HG02623 (cell line): ENCODE measurements around the gene PLXNA4.
"Not testable (repeated sequence)": the region's sequence is repeated elsewhere in the genome, so short reads cannot be mapped to it uniquely, and the experiment has no call there.

Experiments used
- ATAC-seq: cut with Tn5 transposase; IDR thresholded peaks from one replicate; pipeline ENCODE4 v1.9.1; 2021; ENCODE audit warnings: moderate library complexity; ENCODE audit not compliant: unreplicated experiment

PLXNA4 gene, protein sequence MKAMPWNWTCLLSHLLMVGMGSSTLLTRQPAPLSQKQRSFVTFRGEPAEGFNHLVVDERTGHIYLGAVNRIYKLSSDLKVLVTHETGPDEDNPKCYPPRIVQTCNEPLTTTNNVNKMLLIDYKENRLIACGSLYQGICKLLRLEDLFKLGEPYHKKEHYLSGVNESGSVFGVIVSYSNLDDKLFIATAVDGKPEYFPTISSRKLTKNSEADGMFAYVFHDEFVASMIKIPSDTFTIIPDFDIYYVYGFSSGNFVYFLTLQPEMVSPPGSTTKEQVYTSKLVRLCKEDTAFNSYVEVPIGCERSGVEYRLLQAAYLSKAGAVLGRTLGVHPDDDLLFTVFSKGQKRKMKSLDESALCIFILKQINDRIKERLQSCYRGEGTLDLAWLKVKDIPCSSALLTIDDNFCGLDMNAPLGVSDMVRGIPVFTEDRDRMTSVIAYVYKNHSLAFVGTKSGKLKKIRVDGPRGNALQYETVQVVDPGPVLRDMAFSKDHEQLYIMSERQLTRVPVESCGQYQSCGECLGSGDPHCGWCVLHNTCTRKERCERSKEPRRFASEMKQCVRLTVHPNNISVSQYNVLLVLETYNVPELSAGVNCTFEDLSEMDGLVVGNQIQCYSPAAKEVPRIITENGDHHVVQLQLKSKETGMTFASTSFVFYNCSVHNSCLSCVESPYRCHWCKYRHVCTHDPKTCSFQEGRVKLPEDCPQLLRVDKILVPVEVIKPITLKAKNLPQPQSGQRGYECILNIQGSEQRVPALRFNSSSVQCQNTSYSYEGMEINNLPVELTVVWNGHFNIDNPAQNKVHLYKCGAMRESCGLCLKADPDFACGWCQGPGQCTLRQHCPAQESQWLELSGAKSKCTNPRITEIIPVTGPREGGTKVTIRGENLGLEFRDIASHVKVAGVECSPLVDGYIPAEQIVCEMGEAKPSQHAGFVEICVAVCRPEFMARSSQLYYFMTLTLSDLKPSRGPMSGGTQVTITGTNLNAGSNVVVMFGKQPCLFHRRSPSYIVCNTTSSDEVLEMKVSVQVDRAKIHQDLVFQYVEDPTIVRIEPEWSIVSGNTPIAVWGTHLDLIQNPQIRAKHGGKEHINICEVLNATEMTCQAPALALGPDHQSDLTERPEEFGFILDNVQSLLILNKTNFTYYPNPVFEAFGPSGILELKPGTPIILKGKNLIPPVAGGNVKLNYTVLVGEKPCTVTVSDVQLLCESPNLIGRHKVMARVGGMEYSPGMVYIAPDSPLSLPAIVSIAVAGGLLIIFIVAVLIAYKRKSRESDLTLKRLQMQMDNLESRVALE (N-terminal part only)

DNA sequence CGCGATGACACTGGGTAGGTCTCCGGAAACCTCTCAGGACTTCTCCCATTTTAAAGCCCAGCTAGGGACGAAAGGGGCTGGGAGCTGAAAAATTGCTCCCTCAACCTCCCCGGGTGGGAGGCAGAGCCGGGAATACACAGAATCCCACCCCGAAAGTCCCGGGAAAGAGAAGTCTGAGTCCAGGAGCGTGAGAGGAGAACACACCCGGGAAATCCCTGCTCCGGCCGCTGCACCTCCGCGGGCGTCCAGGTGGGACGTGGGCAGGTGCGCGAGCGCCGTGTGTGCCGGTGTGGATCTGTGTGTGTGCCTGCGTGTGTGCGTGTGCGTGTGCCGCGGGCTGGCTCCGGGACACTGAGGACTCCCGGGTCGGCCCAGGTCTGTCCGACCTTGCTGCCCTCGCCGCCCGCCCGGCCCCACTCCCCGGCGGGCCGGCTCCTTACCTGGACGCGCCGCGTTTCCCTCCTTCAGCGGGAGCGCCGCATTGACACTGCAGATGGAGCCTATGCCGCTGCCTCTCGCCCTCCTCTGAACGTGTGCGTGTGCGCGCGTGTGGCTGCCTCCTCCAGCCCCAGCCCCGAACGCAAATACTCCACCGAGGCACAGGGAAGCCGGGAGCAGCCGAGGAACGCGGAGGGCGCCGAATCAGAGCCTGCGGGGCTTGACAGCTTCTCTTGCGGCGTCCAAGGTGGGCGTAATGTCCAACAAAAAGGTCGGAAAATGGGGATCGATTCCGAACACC lies at the start of gene PLXNA4:
Gene PLXNA4, minus strand, starts transcription at position 489 of the 739 bp plus-strand sequence. CDS start 67,777 bp downstream, outside the sequence.
- ATAC-seq, result no peak

DNA sequence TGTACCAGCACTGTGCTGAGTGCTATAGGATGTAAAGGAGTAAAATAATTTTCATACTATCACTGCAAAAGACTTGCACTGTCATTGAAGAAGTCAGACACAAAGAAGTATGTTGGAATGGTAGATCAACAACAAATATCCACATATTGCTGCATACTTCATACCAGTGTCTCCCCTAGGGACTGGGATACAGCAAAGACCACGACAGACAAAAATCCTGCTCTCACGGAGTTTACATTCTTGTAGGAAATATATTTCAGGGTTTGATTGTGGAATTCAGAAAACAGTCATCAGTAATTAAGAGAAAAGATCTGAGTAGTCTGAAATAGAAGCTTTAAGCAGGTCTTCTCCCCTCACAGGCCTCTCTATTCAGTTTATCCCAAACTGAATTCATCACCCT lies 49.4 kb upstream of the PLXNA4 start:
- no peak for ATAC-seq

DNA sequence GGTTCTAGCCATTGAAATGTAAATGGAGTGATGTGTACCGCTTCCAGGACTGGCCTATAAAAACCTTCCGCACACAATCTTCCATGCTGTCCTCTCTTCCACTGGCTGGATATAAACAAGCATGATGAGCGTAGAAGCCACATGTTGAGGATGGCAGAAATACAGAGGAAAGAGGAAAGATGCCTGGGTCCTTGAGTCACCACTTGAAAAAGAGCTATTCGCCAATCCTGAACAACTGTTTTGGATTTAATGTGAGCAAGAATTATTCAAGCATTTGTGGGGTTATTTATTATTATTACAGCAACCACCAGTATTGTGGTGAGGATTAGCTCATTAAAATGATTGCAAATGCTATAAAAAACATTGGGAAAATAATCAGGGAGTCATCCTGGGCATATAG lies 45.8 kb upstream of the PLXNA4 start:
- no peak for ATAC-seq

GRCh38 chr7:132619967-132620366 lies 43.7 kb upstream of the PLXNA4 start:
- ATAC-seq, result no peak

DNA sequence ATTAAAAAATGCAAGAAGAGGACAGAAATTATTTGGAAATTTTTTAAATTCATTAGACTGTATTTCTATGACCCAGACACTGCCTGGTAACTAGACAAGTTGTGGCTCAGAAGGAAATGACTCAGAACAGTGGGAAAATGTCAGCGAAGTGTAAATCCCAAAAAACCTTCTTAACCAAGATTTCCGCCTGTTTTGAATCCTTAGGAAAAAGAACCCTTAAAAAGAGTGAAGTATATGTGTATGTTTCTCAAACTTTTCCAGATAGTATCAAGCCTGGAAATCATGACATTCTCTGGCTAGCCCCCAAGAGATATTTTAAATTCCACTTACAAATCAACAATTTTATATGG lies 42.7 kb upstream of the PLXNA4 start:
- no peak for ATAC-seq

- ATAC-seq, result no peak
Measured at GRCh38 chr7:132618271-132618955, 42.1 kb upstream of the PLXNA4 start.

GRCh38 chr7:132614428-132615318 lies 38.4 kb upstream of the PLXNA4 start:
- ATAC-seq, result no peak

DNA sequence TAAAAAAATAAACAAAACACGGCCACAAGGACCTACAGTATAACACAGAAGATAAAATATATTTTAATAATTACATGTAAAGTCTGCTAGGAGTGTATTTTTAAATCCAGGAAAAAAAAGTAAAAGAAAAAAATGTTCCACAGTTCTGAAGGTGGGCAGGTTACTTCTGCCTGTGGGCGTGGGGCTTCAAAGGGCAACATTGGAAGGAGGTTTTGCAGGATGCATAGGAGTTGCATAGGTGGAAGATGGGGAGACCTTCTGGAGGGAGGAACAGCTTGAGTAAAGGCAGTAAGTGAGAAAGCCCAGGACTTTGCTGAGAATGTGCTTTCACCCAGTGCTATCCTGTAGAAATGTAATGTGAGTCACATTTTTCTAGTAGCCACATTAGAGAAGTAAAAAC lies 37.5 kb upstream of the PLXNA4 start:
- ATAC-seq, result no peak

GRCh38 chr7:132610995-132611394 lies 34.7 kb upstream of the PLXNA4 start:
- ATAC-seq, result no peak

DNA sequence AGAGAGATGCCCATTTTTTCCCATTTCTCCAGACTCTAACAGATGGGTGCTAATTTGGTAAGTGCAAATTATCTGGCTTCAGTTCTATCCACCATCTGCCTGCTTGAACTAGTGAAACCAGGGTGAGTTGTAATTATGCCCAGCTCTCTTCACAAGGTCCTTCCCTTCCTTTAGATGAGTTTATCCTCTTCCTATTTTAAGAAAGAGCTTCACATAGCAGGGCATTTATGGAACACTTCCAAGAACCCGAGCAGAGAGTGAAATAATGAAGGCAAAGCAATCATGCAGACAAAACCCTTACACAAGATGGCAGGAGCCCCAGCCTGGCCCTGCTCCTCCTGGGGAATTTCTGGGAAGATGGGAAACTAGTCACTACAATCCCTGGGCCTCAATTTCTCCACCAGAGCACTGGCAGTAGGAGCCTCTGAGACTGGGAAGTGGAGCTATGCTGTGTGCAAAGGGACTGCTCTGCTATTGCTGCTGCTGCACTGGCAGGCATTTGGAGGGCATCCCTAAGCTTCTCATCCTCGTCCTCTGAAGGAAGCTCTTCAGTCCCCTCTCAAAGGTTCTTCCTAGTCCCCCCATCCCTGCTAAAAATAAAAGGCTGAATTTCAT lies 33.7 kb upstream of the PLXNA4 start:
- no peak for ATAC-seq

DNA sequence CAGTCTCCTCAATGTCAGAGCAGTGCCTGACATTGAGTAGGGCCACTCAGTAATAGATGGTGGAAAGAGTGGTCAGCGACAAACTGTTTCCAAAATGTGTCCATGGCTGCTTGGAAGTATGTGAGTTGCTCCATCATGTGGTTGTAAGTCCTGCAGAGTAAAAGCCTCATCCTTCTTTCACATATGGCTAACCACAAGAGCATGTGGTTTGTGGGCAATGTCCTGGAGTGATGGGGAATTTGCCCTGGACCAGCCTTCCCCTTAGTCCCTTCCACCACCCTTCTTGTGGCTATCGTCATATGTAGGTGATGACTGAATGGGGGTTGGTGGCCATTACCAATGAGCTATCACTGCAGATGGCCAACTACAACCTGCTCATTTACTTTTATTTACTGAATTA lies 33.0 kb upstream of the PLXNA4 start:
- ATAC-seq, result no peak

- ATAC-seq, result no peak
Measured at GRCh38 chr7:132608523-132608922, 32.3 kb upstream of the PLXNA4 start.

DNA sequence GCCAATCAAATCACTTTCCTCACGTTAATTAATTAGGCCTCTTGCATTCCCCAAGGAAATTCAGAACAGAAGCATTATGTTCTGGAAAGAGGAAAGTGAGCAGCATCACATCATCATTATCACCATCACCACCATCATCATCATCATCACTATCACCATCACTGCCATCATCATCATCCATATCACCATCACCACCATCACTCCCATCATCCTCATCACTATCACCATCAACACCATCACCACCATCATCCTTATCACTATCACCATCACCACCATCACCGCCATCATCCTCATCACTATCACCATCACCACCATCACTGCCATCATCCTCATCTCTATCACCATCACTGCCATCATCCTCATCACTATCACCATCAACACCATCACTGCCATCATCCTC lies 31.4 kb upstream of the PLXNA4 start:
- ATAC-seq, result no peak

- ATAC-seq, result no peak
Measured at GRCh38 chr7:132604121-132604520, 27.9 kb upstream of the PLXNA4 start.

DNA sequence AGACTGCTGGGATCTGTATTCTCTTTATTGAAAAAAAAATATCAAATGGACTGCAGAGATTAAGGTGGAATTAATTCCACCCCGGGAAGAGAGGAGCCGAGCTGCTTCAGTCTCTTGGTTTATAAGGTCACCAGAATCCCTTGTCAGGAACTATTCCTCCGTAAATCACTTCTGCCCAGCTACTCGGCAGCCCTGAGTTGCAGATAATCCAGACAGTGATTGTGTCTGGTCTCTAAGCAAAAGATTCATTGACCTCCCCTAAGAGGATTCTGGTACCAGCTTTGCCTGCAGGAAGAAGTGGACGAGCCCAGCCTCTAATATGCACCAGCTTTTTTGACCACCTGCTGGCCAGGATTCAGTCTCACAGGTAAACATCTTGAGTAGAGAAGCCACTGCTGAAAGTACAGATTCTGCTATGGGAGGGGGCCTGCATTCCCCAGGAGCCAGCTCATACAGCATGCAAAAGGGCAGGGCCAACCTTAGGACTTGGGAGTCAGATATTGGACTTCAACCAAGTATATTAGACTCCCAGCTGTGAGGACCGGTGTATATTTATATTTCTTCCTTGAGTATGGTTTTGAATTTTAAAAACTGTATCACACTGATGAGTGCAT lies 27.1 kb upstream of the PLXNA4 start:
- ATAC-seq, result no peak

- ATAC-seq, result no peak
Measured at GRCh38 chr7:132601783-132602182, 25.5 kb upstream of the PLXNA4 start.

DNA sequence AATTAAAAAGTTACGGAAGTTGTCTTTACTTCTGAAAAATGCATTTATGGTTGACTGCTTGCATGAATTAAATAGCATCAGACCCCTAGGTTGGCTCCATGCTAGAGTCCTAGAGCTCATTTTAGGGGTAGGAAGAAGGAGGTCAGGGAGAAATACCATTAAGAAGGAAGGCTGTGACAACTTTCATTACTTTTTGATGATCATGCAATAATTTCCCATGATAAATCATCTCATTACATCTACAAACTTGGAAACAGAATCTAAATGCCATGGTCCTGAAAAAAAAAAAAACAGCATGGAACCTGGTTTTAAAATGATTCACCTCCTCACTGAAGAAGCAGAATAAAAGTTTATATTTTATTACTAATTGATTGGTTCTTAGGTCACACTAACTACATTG lies 20.3 kb upstream of the PLXNA4 start:
- ATAC-seq, result no peak

DNA sequence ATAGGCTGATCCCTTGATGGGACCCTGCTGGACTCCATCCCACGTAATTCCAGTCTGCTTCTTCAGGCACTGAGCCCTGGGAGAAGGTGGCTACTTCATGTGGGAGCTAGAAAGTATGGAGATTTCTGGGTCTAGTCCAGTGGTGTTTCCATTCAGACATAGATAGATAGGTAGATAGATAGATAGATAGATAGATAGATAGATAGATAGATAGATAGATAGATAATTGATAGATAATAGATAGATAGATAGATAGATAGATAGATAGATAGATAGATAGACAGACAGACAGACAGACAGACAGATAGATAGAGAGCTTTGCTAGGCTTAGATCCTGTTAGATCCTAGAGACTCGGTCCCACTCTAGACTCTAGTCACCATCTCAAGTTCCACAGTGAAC lies 18.5 kb upstream of the PLXNA4 start:
- not testable (repeated sequence) for ATAC-seq
